GM19397 (cell line): ENCODE data around the gene CFAP45.

ENCODE experiments used
- ATAC-seq: cut with Tn5 transposase; IDR thresholded peaks from one replicate; pipeline ENCODE4 v1.9.1; 2021; ENCODE audit warnings: mild to moderate bottlenecking, moderate library complexity; ENCODE audit not compliant: unreplicated experiment

The CFAP45 gene

GRCh38 chr1:159924791-159925718 lies 25.1 kb upstream of the CFAP45 start, which contains the start of gene TAGLN2:
TAGLN2 (minus strand) TSS chr1:159925507; CDS start chr1:159920509, 4,998 bp downstream.
- ATAC-seq, result peak; percentile 65

GRCh38 chr1:159924025-159924790 lies 24.2 kb upstream of the CFAP45 start:
- ATAC-seq, result peak; percentile 11

- peak; percentile 32 for ATAC-seq
These were observed 23.4 kb upstream of the CFAP45 start for GRCh38 chr1:159923203-159924024.

GRCh38 chr1:159922511-159923202 lies 22.7 kb upstream of the CFAP45 start:
- peak; percentile 3 for ATAC-seq

- ATAC-seq, result no peak
These were observed 21.9 kb upstream of the CFAP45 start for GRCh38 chr1:159921700-159922504.

GRCh38 chr1:159921251-159921650 lies 21.3 kb upstream of the CFAP45 start:
- ATAC-seq, result no peak

- no peak for ATAC-seq
These were observed 20.7 kb upstream of the CFAP45 start for GRCh38 chr1:159920651-159921050.

- ATAC-seq, result no peak
These were observed 20.2 kb upstream of the CFAP45 start for GRCh38 chr1:159920202-159920601.

- ATAC-seq, result no peak
These were observed 19.4 kb upstream of the CFAP45 start for GRCh38 chr1:159919236-159919865.

GRCh38 chr1:159918352-159919200 lies 18.6 kb upstream of the CFAP45 start:
- no peak for ATAC-seq

- ATAC-seq, result no peak
These were observed 17.8 kb upstream of the CFAP45 start for GRCh38 chr1:159917533-159918351.

- ATAC-seq, result no peak
These were observed 16.5 kb upstream of the CFAP45 start for GRCh38 chr1:159916242-159917051.

- no peak for ATAC-seq
These were observed 15.7 kb upstream of the CFAP45 start for GRCh38 chr1:159915571-159916241.

- no peak for ATAC-seq
These were observed 14.5 kb upstream of the CFAP45 start for GRCh38 chr1:159914252-159915018.
